HG03159 (cell line): ENCODE data around the gene ERN1.

Experiments used
- ATAC-seq: cut with Tn5 transposase; IDR thresholded peaks from one replicate; pipeline ENCODE4 v1.9.1; 2021; ENCODE audit warnings: mild to moderate bottlenecking, moderate library complexity; ENCODE audit not compliant: unreplicated experiment

The ERN1 gene

DNA sequence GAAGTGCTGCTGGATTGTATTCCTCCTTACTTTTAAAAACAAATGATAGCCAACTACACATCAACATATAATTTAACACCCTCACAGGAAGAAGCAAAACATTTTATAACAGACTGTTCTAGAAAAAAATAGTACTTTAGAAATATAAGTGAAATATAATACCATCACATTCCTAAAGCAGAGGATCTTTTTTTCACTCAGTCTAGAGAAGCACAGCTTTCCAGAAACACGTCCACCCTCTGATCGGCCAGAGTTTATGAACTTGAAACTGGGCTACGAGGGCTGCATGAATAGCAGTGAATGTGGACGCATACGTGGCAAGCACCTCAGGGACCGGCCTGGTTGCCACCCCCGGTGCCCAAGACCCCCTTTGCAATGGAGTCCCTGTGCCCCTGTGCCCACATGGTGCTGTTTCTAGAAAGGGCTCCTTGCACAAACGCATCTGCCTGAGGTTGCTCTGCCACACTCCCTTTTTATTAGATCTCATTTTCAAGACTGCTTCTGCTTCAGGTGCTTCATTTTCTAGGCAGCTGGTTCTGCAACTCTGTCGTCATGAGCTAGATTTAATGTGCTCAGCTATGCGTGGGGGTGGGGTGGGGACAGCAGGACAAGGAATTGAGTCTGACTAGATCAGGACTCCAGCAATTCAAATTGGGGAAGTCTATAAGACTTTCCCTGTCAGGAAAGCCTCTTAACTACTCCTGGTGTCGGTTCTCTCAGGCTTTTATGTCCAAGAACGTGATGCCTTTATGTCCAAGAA, 29.1 kb upstream of the ERN1 start:
- ATAC-seq = no peak

DNA sequence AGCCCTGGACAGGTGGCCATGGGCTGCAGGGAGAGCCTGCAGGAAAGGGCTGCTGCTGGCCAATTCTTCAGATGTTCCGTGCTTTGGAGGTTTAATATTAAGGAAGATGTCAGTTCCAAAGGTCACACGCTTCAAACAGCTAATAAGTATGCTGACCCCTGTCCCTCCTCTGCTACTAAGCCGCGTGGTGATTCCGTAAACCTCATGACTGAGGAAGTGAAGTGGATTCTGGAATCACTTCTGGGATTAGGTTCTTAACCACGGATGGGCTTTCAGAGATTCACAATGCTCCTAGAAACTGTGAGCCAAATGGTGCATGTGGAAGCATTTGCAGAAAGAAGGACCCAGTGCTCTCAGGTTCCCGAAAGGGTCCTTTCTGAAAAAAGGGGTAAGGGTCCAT, 28.5 kb upstream of the ERN1 start:
- no peak for ATAC-seq

DNA sequence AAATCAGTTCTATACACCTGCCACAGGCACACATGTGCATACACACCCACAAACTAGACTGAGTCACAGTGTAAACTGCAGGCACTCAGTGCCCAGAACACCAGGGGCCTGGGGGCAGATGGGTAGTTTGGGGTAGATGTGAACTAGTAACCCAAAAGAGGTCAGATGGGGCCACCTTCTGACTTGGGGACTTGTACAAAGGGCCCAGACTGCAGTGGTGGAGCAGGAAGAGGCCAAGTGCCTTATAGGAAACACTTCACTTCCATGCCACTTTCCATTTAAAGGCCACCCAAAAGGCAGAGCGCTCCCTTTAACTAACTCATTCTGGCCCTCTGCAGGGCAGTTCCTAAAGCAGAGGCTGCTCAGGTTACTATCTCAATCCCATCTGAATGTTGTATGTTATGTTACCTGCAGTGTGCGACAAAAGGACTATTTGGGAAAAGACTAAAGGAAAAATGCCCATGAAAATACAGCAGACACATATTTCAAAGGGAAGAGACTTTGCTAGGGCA, 27.8 kb upstream of the ERN1 start:
- no peak for ATAC-seq

DNA sequence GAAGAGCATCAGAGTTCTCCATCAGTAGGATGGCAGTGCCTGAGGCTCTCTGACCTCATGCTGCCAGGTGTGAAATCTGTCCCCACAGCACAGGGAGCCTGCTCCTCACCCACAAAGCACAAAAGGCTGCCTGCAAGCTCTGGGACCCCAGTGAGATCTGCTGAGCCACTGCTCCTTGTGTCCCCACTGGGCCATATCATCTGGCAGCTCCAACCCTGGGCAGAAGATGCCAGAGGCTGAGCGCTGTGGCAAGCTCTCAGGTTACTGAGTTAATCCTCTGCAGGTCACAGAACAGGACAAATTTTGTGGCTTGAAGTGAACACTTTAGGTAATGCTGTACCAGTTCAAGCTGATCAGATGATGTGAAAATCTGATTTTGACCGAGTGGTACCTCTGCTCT, 26.7 kb upstream of the ERN1 start:
- no peak for ATAC-seq

DNA sequence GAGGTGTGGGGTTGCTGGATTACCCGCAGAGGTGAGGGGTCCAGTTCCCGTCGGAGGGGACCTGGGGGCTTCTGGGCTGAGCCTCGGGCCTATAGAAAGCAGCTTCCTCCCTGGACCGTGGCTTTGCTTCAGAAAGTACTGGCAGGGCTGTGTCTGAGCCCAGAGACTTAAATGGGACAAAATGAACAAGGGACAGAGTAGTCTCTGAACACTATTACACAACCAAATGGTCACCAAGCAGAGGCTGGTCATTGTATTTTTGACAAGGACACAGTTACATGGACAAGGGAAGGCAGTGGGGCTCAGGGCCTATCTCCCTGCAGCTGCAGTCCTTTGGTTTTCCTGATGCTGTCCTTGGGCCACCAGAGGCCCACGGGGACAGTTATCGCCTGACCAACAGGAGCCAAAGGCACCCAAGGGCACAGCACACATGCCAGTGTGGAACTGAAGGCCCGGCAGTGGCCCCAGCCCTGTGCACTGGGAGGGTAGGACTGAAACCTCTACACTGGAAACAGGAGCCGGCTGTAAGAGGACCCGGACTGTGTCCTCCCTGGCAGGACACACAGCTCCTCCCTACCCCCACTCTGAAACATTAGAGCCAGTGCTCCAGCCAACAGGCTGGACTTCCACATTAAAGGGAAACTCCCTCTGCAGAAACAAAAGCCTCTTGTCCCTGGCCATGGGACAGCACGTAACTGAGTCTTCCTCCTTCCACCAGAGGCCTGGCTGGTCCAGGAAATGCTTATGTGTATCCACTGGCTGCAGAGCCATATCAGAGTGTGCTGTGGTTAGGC, 26.0 kb upstream of the ERN1 start:
- no peak for ATAC-seq

DNA sequence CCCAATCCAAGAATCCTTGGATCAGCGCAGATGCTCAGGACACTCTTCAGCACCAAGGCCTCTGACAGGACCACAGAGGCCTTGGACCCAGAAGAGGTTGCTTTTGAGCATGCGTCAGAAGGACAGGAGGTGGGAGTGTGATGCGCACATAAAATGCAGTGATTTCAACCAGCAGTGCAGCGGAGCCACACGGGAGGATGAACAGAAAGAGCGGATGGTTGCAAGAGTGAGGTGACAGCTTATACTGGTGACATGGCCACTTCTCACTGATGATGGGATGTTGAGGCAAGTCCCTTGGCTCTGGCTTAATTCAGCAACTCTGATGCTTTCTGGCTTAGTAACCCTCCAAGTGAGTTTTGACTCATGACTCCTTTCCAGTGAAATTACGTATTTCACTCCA, 25.2 kb upstream of the ERN1 start:
- ATAC-seq = no peak

DNA sequence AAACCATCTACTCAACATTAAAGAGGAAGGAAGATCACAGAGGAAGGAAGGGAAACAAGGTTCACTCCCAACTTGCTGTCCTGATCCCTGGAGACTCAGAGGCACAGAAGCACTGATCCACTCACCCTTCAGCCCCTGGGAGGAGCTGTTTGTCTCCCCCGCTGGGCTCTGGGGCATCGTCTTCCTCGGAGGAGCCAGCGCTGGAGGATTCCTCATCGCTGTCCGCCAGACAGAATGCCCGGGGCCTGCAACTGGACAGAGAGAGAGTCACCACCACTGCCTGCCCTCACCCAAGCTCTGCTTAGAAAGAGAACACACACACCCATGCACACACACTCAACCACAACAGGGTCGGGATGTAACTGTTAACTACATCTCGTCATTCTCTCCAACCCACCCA, 24.8 kb upstream of the ERN1 start:
- ATAC-seq = no peak

DNA sequence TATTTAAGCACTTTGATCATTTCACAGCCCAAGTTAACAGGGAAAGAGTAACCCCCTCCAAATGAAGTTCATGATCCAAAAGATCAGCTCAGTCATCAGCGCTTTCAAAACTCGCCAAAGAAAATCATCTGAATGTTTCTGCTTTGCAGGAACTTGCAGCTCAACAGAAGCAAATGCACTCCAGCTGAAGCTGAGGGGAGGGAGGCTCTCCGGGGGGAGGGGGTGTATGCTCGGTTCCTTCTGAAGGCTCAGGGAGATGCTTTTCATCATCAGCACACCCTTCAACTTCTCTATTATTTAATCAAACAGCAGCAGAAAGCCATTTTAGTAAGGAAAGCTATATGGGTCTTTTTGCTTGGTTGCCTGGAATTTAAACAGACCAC, 24.4 kb upstream of the ERN1 start:
- ATAC-seq = no peak

DNA sequence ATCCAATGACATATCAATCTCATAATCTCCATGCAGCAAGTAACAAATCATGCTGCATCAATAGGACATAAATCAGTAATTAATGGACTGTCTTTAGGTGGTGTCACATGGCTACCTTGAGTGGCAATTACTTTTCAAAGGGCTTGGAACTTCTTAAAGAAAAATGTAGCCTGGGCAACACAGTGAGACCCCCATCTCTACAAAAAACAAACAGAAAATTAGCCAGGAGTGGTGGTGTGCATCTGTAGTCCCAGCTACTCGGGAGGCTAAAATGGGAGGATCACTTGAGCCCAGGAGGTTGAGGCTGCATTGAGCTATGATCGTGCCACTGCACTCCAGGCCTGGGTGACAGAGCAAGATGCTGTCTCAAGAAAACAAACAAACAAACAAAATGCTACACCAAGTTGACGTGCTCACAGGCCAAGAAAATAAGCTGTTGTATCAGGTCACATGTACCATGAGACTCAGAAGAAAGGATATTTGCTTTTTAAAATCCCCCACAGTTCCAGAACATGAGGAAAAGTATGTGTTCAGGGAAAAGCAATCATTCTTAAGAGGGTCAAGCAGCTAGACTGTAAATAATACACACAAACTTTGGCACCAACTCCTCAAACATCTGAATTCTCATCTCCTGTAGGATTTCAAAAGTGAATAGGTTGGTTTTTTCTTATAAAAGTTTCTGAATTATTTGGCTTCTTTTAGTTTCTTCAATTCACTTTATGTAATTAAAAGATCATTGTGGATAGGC, 23.8 kb upstream of the ERN1 start:
- no peak for ATAC-seq

DNA sequence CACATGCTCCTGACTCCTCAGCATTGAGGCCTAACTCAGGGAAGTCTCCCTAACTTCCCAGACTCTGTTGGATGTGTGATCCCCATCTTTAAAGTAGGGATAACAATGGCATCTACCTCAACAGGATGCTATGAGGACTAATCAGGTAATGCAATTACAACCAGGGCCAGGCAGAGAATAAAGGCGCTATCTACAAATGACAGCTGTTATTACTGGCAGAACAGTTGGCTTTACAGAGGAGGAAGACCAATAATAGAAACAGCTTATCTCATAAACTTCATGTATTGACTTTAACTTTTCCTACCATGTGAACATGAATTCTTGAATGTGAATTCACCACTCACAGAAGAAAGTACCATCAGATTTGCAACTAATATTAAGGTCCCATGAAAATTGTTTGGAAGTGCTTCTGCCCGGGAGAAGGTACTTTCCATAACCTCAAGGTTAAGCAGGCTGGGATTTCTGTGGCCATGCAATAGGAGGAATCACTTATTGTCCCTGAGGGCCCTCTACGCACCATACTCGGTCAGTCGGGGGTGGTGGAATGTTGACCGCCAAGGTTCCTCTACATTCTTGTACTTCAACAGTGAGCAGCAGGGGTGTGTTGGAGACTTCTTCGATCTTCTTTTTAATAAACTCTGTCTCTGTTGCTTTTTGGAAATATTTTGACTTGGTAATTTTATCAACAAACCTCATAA, 22.6 kb upstream of the ERN1 start:
- no peak for ATAC-seq

DNA sequence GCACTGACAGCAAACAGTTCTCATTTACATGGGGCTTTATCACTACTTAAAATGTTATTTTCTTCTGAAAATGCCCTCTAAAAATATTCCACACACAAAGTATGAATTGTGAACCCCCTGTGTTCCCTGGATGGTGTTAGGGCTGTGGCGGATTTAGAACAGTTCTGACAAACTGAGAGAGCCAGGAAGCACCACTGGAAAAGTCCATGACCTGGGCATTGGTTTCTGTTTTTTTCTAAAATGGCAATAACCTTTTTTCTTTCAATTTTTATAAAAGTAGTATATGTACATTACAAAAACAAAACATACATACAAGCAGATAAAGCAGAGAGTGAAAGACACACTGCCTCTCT, 21.0 kb upstream of the ERN1 start:
- no peak for ATAC-seq

DNA sequence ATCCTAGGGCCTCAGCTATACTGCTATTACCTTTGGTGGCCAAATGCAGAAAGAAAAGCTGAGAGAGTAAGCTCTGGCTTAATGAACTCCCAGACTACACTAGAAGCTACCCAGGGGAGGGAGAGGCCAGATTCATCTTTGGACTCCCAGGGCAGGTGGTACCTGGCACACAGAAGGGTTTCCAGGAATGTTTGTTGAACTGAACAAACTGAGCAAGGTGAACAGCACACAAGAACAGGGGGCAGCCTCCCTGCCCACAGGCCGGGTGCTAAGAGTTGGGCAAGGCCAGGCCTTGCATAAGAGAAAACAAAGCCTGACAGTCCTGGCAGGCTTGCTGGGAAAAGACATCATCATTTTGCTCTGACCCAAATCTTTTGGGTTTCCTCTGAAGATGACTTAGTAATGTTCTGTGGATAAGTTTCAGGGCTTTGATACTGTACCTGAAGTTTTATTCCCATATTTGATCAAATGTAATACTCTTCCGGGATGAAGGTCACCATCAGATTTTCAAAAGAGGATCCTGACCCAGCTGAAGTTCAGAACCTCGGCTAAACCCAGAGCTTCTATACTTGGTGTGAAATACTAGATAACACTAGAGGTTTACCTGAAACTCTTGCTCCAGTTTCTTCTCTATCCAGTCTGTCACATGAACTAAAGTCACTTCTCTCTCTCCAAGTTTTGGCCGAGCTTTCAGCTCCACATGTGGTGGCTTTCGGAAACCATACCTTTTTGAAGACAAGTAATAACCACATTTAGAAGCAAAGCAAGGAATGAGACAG, 20.5 kb upstream of the ERN1 start:
- no peak for ATAC-seq

DNA sequence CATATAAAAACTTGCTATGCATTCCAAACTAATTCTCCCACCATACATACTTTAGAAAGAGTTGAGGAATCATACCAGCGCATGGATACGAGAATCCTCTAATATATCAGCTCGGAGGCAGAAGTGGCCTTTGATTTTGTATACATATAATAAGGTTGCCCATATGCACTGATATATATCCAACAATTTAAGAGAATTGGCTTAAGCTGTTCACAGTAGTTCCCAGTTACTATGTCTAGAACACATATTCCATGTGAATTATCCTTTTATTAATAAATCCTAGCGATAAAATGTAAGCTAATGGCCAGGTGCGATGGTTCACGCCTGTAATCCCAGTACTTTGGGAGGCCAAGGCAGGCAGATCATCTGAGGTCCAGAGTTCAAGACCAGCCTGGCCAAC, 19.3 kb upstream of the ERN1 start:
- no peak for ATAC-seq

DNA sequence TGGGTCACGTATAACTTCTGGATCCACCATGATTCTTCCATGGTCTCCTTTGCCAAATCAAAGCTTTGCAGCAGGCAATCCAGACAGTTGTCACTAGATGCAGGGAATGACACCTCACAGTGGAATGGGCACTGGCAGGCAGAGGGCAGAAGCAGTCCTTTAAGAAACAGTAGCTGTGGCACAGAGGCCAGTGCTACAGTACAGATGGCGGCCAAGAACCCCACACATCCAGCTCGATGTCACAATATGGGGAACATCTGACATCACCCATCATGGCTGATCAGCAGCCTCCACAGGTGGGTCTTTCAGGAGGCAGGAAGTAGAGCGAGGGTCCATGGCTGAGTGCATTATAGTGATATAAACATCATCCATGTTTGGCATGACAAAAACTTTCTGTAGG, 18.8 kb upstream of the ERN1 start:
- no peak for ATAC-seq

DNA sequence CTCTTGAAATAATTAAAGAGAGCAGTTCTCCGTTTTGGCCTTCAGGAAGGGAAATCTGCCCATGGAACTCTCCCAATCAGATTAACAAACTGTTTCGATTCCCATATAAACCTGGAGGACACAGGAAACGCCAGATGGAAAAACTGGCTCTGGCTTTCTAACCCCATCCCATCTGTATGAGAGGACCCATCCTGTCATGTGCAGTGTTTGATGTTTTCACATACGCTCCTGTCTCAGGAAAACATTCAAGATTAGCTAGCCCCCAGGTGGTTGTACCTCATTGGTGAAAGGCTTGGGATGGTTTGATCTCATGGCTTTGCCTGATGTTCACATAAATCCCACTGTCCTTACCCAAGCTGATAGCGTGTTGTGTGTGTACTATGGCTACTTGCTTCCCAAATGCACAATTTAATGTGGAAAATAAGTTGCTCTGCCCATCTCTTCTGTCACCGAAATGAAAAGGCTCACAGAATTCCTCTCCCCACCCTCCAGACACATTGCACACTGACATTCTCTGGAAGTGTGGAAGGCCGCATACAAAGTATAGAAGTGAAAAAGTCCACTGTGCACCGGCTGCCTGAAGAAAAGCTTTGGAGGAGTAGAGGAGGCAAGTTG, 18.2 kb upstream of the ERN1 start:
- ATAC-seq = no peak

DNA sequence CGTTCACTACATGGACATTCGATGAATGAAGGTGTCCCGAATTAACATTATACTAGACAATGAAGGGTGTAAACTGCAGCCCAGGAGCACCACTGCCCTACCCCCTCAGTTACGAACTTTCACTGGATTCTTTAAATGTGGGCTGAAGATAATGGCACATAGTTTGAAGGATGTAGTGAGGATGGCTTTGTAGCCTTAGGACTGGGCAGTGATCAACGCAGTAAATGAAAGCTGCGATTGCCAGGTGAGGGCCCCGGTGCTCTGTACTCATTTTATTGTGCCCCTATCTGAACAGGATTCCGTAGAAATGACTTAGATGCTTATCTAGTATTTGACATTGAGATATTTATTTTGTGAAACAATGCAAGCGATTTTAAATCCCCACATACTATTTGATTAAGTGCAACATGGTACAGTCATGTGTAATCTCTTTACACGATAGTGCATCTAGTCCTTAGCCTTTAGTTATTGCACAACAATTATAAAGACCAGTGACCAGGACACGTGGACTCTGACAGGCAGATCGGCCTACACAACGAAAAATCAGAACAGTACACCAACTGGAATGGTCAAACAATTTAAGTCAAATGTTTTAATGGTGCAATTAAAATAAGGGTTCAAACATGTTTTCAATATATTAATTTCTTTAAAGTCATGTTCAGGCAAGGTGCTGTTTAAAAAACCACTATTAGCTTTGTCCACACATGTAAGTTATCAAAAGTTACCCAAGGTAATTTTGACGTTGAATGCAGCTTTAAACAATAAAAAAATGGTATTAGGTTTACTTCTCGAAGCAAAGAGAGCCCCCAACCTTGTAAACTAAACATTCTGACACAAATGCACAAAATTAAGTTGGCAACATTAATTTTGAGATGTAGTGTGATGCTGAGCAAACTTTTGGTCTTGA, 17.4 kb upstream of the ERN1 start:
- ATAC-seq = no peak

DNA sequence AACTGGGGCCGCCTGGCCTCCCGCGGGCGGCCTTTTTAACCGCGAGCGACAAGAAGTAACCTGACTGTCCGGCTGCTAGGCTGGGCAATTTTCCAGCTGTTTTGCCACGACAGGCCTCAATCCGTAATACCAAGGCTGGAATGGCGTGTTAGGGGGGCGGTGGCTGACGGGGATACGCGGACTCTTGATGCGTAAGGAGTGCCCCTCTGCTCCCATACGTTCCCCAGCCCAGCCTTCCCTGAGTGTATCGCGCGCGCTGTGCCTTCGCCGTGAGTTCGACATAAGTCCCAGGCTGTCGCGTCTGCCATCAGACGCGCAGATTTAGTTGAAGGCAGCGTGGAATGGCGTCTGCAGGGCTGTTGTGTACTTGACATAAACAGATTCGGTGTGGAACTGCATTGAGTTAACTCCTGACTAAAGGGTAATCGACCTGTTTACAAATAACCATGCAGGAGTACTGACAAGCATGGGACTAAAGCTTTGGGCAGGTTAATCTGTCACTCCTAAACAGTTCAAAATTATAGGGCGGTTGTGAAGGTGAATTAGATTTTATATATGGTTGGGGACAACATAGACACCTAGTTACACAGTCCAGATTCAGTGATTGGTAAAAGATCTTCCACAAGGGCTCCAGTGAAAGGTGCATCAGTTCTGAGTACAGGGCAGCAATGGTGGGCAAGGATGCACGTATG, 16.6 kb upstream of the ERN1 start:
- ATAC-seq = peak; percentile 4

DNA sequence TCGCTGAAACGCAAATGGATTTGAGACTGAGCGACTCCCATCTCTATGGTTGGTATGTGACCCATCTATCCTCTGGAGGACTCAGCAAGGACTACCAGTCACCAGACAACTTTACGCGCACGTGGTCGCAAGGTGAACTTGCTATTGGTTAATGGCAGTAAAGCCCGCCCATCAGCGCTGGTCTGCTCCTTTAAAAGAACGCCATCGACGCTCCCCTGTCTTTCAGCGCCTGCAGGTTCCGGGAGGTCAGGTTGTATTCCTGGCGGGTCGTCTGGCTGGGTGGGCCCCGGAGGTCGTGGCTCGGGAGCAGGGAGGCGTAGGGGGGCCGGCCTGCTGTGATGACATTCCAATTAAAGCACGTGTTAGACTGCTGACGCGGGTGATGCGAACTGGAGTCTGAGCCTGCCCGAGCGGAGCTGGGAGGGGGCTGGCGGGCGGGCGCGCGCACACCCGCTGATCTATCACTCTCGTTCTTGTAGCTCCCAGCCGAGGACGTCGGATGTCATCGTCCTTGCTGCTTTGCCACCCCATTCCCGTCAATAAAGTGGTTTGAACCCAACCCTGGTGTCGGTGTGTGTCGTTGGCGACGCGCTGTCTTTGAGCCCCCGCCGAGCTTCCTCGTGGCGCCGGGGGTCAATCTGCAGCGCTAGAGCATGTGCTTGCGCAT, 15.9 kb upstream of the ERN1 start:
- ATAC-seq = peak; percentile 94
